ENCODE results near the gene CACNA2D1. TPM values are rescaled to one million over a fixed set of nuclear protein-coding genes. Genes with fewer than 3 reads are reported as not detected.

CACNA2D1 gene
- total RNA-seq, 1 experiment from 2014 or later: 36.2 TPM

GRCh38 chr7:81944058-81944457 lies 499.5 kb downstream of the CACNA2D1 start:
- H2BK120ac ChIP-seq (ENCODE audit: low read depth, low read length, poor library complexity, severe bottlenecking): no peak overlapping the region

More at GRCh38 chr7:81944058-81944457, 499.5 kb downstream of the CACNA2D1 start:
- Histone ChIP-seq H3K18ac (ENCODE audit: insufficient read length, low read depth, low read length) (no peak overlapping the region), H4K91ac (ENCODE audit: insufficient read length, low read depth, low read length) (no peak overlapping the region), H3K56ac (ENCODE audit: insufficient read length, low read depth, low read length) (no peak overlapping the region), H3K9me3 (ENCODE audit: control insufficient read depth, low read depth, low read length) (no peaks in the 10 kb centered on the region), H3K27me3 (ENCODE audit: insufficient read depth, low read length) (no peaks in the 10 kb centered on the region), H4K20me1 (ENCODE audit: control insufficient read depth, insufficient read depth, insufficient read length) (no peaks in the 10 kb centered on the region), H2AFZ (ENCODE audit: low read length) (no peak overlapping the region), H4K5ac (ENCODE audit: insufficient read length, low read depth, low read length) (no peak overlapping the region), H2BK5ac (ENCODE audit: insufficient read length, low read length) (no peak overlapping the region), H3T11ph (ENCODE audit: low read length) (no peak overlapping the region), H3K23ac (ENCODE audit: insufficient read length, low read depth, low read length) (no peak overlapping the region), H3K4ac (ENCODE audit: low read depth, low read length) (no peak overlapping the region), H2AK5ac (ENCODE audit: insufficient read length, low read length) (no peak overlapping the region), H2BK15ac (ENCODE audit: low read depth, low read length) (no peak overlapping the region), H3K14ac (ENCODE audit: insufficient read depth, low read length) (no peak overlapping the region), H3K79me2 (ENCODE audit: insufficient read depth, low read length) (no peaks in the 10 kb centered on the region), H3K4me2 (ENCODE audit: insufficient read depth, insufficient read length, low read length) (no peak overlapping the region), H3K4me1 (ENCODE audit: insufficient read depth, low read length) (no peaks in the 10 kb centered on the region; the same call in 1 of the 2 replicates), H3K27ac (ENCODE audit: insufficient read length, low read depth, low read length) (no peak overlapping the region), H3K79me1 (ENCODE audit: insufficient read depth, low read depth, low read length, poor library complexity, severe bottlenecking) (no peaks in the 10 kb centered on the region), H3K23me2 (ENCODE audit: insufficient read length, low read depth, low read length, poor library complexity, severe bottlenecking) (no peaks in the 10 kb centered on the region), H2BK20ac (ENCODE audit: low read depth, low read length, poor library complexity, severe bottlenecking) (no peak overlapping the region), H2BK12ac (ENCODE audit: insufficient read length, low read depth, low read length) (no peak overlapping the region), H3K9ac (ENCODE audit: extremely low read depth, insufficient read length, low read length) (no peak overlapping the region), H4K8ac (replicated peaks; ENCODE audit: insufficient read length, low read depth, low read length) (no peak overlapping the region)
- H3K36me3 Mint-ChIP-seq (ENCODE audit: insufficient read depth in 1 of 3, low read depth in 3 of 3): no peaks in the 10 kb centered on the region
- no peak overlapping the region for H3K4me3 Mint-ChIP-seq
- H3K27ac Mint-ChIP-seq: no peak overlapping the region
- H3K9me3 Mint-ChIP-seq: no peaks in the 10 kb centered on the region
- no peak for DNase-seq
- TF ChIP-seq CTCF (conservative IDR thresholded peaks at IDR 0.05): no peak
- peaks cover 4% of the 10 kb centered on the region in 2 experiments for H3K4me1 Mint-ChIP-seq
- WGBS (ENCODE audit: extremely low coverage, insufficient read length, low lambda C conversion rate): no CpG with 5 or more reads among the region's 2 CpGs
- H3K27me3 Mint-ChIP-seq (ENCODE audit: low read depth): no peaks in the 10 kb centered on the region
